Fibroblast of lung (primary cell): ENCODE data around the gene IGHMBP2. TPM values are rescaled to one million over a fixed set of nuclear protein-coding genes. Genes with fewer than 3 reads are reported as not detected.

Source experiments
- DNase-seq, 2 donors: peaks; one replicate each; pipeline versions ENCODE4 v3.0.0 to v3.0.0-alpha.2; 2010; ENCODE audit warnings: low read depth in 2 of 2
- H2AFZ ChIP-seq: 2 replicates; pipeline ENCODE4 v1.5.1; 2012; ENCODE audit warnings: low read length, control low read depth, inconsistent platforms
- H3K27ac ChIP-seq: 2 replicates; pipeline ENCODE4 v1.5.1; 2011; ENCODE audit warnings: low read length, control low read depth; ENCODE audit not compliant: insufficient read depth
- H3K27me3 ChIP-seq: 2 replicates; pipeline ENCODE4 v1.5.1; 2011; ENCODE audit warnings: mild to moderate bottlenecking, low read length; ENCODE audit not compliant: control insufficient read depth, insufficient read depth
- H3K36me3 ChIP-seq: 2 replicates; pipeline ENCODE4 v1.5.1; 2011; ENCODE audit warnings: low read length; ENCODE audit not compliant: control insufficient read depth, insufficient read depth
- H3K4me1 ChIP-seq: 2 replicates; pipeline ENCODE4 v1.5.1; 2011; ENCODE audit warnings: low read length; ENCODE audit not compliant: control insufficient read depth, insufficient read depth; ENCODE audit errors: extremely low read depth
- H3K4me2 ChIP-seq: 2 replicates; pipeline ENCODE4 v1.5.1; 2011; ENCODE audit warnings: low read length, control low read depth; ENCODE audit not compliant: insufficient read depth; ENCODE audit errors: extremely low read depth
- H3K4me3 ChIP-seq, 4 experiments: fragments of 200-600 bp in 1 of 4; sonication (generic) in 1 of 4; replicated peaks in 1 of 4; 2 replicates each; pipeline ENCODE4 v1.5.1; 2011 to 2016; ENCODE audit warnings: low read length in 4 of 4, low read depth in 3 of 4, mild to moderate bottlenecking in 3 of 4, control low read depth in 2 of 4, inconsistent platforms in 1 of 4, mixed read lengths in 1 of 4; ENCODE audit not compliant: insufficient read depth in 1 of 4; ENCODE audit errors: control extremely low read depth in 1 of 4
- H3K79me2 ChIP-seq: 2 replicates; pipeline ENCODE4 v1.5.1; 2012; ENCODE audit warnings: mild to moderate bottlenecking, low read length, inconsistent platforms; ENCODE audit not compliant: control insufficient read depth, insufficient read depth
- H3K9ac ChIP-seq: 2 replicates; pipeline ENCODE4 v1.5.1; 2011; ENCODE audit warnings: mild to moderate bottlenecking, low read length, control low read depth; ENCODE audit not compliant: insufficient read depth
- H3K9me3 ChIP-seq: 2 replicates; pipeline ENCODE4 v1.5.1; 2012; ENCODE audit warnings: low read depth, low read length; ENCODE audit not compliant: control insufficient read depth, insufficient read depth
- H4K20me1 ChIP-seq: 2 replicates; pipeline ENCODE4 v1.5.1; 2011; ENCODE audit warnings: low read length; ENCODE audit not compliant: control insufficient read depth, insufficient read depth; ENCODE audit errors: extremely low read depth
- CTCF ChIP-seq, 2 donors: IDR thresholded peaks in 1 of 2; conservative IDR thresholded peaks in 1 of 2; 1 replicate in 1 of 2; 2 replicates in 1 of 2; pipeline ENCODE4 v1.5.1; 2011 to 2012; ENCODE audit warnings: low read length in 2 of 2, control low read depth in 1 of 2, inconsistent platforms in 1 of 2, low read depth in 1 of 2, mild to moderate bottlenecking in 1 of 2
- EZH2 ChIP-seq: IDR thresholded peaks from 2 replicates; pipeline ENCODE4 v1.5.1; 2012; ENCODE audit warnings: low read length, control low read depth, mild to moderate bottlenecking; ENCODE audit errors: missing control alignments
- polyA plus RNA-seq, 2 donors: library from polyadenylated mRNA; depleted of rRNA in 1 of 2; stranded (reverse) in 1 of 2; unstranded in 1 of 2; fragments of >200 nt; gene quantifications; 2 replicates each; pipeline ENCODE4 v1.2.1, GENCODE V29; 2011 to 2012; ENCODE audit warnings: missing spikeins in 1 of 2
- total RNA-seq: library from RNA; depleted of rRNA; stranded (reverse); fragments of >200 nt; gene quantifications from 2 replicates; pipeline ENCODE4 v1.2.1, GENCODE V29; 2014

IGHMBP2 gene
- total and polyA plus RNA-seq, 2 donors (not counting 1 experiment from before 2014, with no cell fraction given): 5.2 to 8.6 TPM

DNA sequence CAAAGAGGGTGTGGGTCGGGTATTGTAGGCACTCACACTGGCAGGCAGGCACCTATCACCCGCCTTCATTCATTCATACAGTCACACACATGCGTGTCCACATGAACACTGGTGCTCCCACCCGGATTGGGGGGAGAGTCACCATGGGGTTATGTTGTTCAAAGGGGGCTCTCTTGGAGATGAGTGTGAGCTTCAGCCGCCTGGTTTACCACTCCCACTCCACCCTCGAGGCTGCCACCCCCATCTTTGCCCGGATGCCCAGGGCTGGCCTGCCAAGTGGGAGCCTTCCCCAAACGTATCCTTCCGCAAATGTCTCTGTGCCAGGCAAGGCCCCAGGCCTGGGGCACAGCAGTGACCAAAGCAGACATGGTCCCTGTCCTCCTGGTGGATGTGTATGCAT is 54.5 kb downstream of the IGHMBP2 start:
- H3K36me3 ChIP-seq: no peaks in the 10 kb centered on the region
- no peaks in the 10 kb centered on the region for H4K20me1 ChIP-seq
- no peak overlapping the region for H2AFZ ChIP-seq
- H3K27ac ChIP-seq: no peak overlapping the region
- H3K27me3 ChIP-seq: no peaks in the 10 kb centered on the region
- no peaks in the 10 kb centered on the region for H3K9me3 ChIP-seq
- TF ChIP-seq CTCF (conservative IDR thresholded peaks at IDR 0.05 in 1 of 2, IDR thresholded peaks at IDR 0.05 in 1 of 2; ENCODE audit: low read depth in 1 of 2, low read length in 2 of 2) (no peak), EZH2 (no peak)
- no peaks in the 10 kb centered on the region for H3K4me1 ChIP-seq
- H3K79me2 ChIP-seq: no peaks in the 10 kb centered on the region
- no peak overlapping the region for H3K4me2 ChIP-seq
- H3K4me3 ChIP-seq: no peak overlapping the region
- DNase-seq: no peak
- H3K9ac ChIP-seq: no peak overlapping the region

DNA sequence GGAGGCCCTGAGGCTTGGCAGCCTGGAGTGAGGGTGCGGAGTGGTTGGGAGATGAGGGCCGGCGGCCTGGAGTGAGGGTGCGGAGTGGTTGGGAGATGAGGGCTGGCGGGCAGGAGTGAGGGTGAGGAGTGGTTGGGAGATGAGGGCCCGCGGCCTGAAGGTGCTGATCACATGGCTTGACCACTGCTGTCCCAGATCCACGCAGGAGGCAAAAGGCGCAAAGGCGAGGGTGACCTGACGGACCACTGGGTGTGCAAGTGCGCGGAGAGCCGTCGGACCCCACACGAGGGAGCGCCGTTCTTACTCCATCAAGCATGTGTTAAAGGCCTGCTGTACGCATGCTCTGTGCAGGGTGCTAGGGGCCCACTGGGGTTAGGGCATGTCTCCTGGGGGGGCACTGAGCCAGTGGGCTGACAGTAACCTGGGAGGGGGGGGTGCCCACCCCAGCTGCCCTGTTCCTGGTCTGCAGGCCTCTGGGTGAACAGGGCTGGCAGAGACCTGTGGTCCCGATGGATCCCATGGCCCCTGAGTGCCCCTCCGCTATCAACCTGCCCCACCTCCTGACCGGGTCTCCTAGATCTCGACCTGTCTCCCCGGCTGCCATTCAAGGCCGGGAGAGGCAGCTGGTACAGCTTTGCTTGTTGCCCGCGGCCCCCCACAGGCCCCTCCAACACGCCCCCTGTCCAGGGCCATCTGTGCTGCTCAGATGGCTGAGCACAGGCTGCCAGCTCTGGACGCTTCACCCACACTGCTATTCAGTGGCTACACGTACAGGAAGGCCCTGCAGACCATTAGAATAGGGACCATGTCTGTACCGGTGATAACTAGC is 56.0 kb downstream of the IGHMBP2 start:
- Histone ChIP-seq H3K27ac (no peak overlapping the region), H3K4me2 (no peak overlapping the region), H3K79me2 (no peaks in the 10 kb centered on the region), H3K36me3 (no peaks in the 10 kb centered on the region), H3K4me3 (no peak overlapping the region), H4K20me1 (no peaks in the 10 kb centered on the region), H3K9ac (no peak overlapping the region), H2AFZ (no peak overlapping the region), H3K9me3 (no peaks in the 10 kb centered on the region), H3K27me3 (peaks cover 2% of the 10 kb centered on the region), H3K4me1 (no peaks in the 10 kb centered on the region)
- TF ChIP-seq EZH2 (no peak), CTCF (conservative IDR thresholded peaks at IDR 0.05 in 1 of 2, IDR thresholded peaks at IDR 0.05 in 1 of 2; ENCODE audit: low read depth in 1 of 2, low read length in 2 of 2) (no peak)
- DNase-seq: no peak

- Histone ChIP-seq H3K4me3 (no peak overlapping the region), H3K27ac (no peak overlapping the region), H3K9me3 (no peaks in the 10 kb centered on the region), H3K79me2 (no peaks in the 10 kb centered on the region), H3K36me3 (no peaks in the 10 kb centered on the region), H3K4me2 (no peak overlapping the region), H3K9ac (no peak overlapping the region), H4K20me1 (no peaks in the 10 kb centered on the region), H2AFZ (no peak overlapping the region), H3K27me3 (peaks cover 2% of the 10 kb centered on the region), H3K4me1 (no peaks in the 10 kb centered on the region)
- no peak for TF ChIP-seq CTCF (conservative IDR thresholded peaks at IDR 0.05 in 1 of 2, IDR thresholded peaks at IDR 0.05 in 1 of 2; ENCODE audit: low read depth in 1 of 2, low read length in 2 of 2)
- no peak for TF ChIP-seq EZH2
- DNase-seq: no peak
These were observed 56.8 kb downstream of the IGHMBP2 start for GRCh38 chr11:68960294-68961071.
